Subcutaneous abdominal adipose tissue (tissue), 5 donors: Measurements from ENCODE around the gene MMP2.
A peak's percentile ranks its signal among the peaks of the same experiment; 100 is the strongest.

ENCODE experiments used
- H3K27ac ChIP-seq: one replicate; pipeline ENCODE4 v1.7.0; 2013; ENCODE audit warnings: low read depth, mild to moderate bottlenecking, inconsistent platforms, low read length, moderate library complexity
- H3K27me3 ChIP-seq, 5 donors: one replicate each; pipeline ENCODE4 v1.7.0; 2013; ENCODE audit warnings: low read length in 5 of 5, inconsistent platforms in 1 of 5; ENCODE audit not compliant: control insufficient read depth in 5 of 5, insufficient read depth in 4 of 5
- H3K36me3 ChIP-seq, 5 donors: one replicate each; pipeline ENCODE4 v1.7.0; 2013; ENCODE audit warnings: low read length in 5 of 5; ENCODE audit not compliant: control insufficient read depth in 5 of 5, insufficient read depth in 5 of 5
- H3K4me1 ChIP-seq, 5 donors: one replicate each; pipeline ENCODE4 v1.7.0; 2013; ENCODE audit warnings: low read length in 5 of 5, mild to moderate bottlenecking in 3 of 5, moderate library complexity in 1 of 5; ENCODE audit not compliant: control insufficient read depth in 5 of 5, insufficient read depth in 5 of 5
- H3K4me3 ChIP-seq, 5 donors: one replicate each; pipeline ENCODE4 v1.7.0; 2013; ENCODE audit warnings: low read length in 5 of 5, low read depth in 1 of 5
- H3K9ac ChIP-seq, 5 donors: one replicate each; pipeline ENCODE4 v1.7.0; 2013; ENCODE audit warnings: low read length in 5 of 5, mild to moderate bottlenecking in 4 of 5, moderate library complexity in 3 of 5
- H3K9me3 ChIP-seq, 5 donors: one replicate each; pipeline ENCODE4 v1.7.0; 2013; ENCODE audit warnings: low read length in 5 of 5; ENCODE audit not compliant: control insufficient read depth in 5 of 5
- donor health status: healthy.
- donor health status: healthy.
- donor health status: healthy.
- donor health status: healthy.
- donor health status: healthy.

Gene MMP2

GRCh38 chr16:55476625-55477533, 2.1 kb upstream of the MMP2 start:
- H3K9ac ChIP-seq, result no peak overlapping the region
- H3K4me3 ChIP-seq, result no peak overlapping the region
- H3K36me3 ChIP-seq, result no peaks in the 10 kb centered on the region
- H3K27ac ChIP-seq, result peak overlapping the region; percentile 58
- H3K9me3 ChIP-seq, result no peaks in the 10 kb centered on the region
- peaks cover 0 to 13% (median 3%) of the 10 kb centered on the region in 5 donors for H3K27me3 ChIP-seq
- peaks cover 9 to 56% (median 46%) of the 10 kb centered on the region in 5 donors for H3K4me1 ChIP-seq

GRCh38 chr16:55477736-55478135, 1.3 kb upstream of the MMP2 start:
- Histone ChIP-seq H3K9ac (no peak overlapping the region), H3K9me3 (no peaks in the 10 kb centered on the region), H3K4me3 (no peak overlapping the region), H3K4me1 (peaks cover 9 to 54% (median 47%) of the 10 kb centered on the region in 5 donors), H3K36me3 (peaks cover 0 to 3% (median 0%) of the 10 kb centered on the region in 5 donors), H3K27ac (peak overlapping the region; percentile 58), H3K27me3 (peaks cover 0 to 14% (median 3%) of the 10 kb centered on the region in 5 donors)

- H3K27me3 ChIP-seq, result peaks cover 0 to 16% (median 3%) of the 10 kb centered on the region in 5 donors
- peaks cover 9 to 54% (median 47%) of the 10 kb centered on the region in 5 donors for H3K4me1 ChIP-seq
Measured at GRCh38 chr16:55479430-55480140, 587 bp downstream of the MMP2 start.

GRCh38 chr16:55480228-55480655, 1.2 kb downstream of the MMP2 start:
- Histone ChIP-seq H3K27ac (peak overlapping the region; percentile 70), H3K9ac (peak overlapping the region in 3 of 5 donors; percentile 8 to 57 (median 45)), H3K4me1 (peaks cover 7 to 50% (median 43%) of the 10 kb centered on the region in 5 donors), H3K9me3 (no peaks in the 10 kb centered on the region), H3K36me3 (peaks cover 0 to 25% (median 11%) of the 10 kb centered on the region in 5 donors), H3K4me3 (peak overlapping the region; percentile 55 to 79 (median 68)), H3K27me3 (peaks cover 0 to 20% (median 3%) of the 10 kb centered on the region in 5 donors)

More at GRCh38 chr16:55479430-55480140, 587 bp downstream of the MMP2 start:
- Histone ChIP-seq H3K9me3 (no peaks in the 10 kb centered on the region), H3K4me3 (peak overlapping the region; percentile 55 to 79 (median 66)), H3K36me3 (peaks cover 0 to 19% (median 5%) of the 10 kb centered on the region in 5 donors), H3K9ac (peak overlapping the region in 4 of 5 donors; percentile 8 to 54 (median 40)), H3K27ac (peak overlapping the region; percentile 70)

DNA sequence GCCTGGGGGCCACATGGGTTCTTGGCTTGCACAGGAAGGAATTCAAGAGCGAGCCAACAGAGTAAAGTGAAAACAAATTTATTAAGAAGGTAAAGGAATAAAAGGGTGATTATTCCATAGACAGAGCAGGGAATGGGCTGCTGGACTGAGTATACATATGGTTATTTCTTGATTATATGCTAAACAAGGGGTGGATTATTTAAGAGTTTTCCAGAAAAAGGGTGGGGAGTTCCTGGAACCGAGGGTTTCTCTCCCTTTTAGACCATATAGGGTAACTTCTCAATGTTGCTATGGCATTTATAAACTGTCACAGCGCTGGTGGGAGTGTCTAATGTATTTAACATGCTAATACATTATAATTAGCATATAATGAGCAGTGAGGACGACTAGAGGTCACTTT, 2.0 kb downstream of the MMP2 start:
- Histone ChIP-seq H3K4me3 (peak overlapping the region in 4 of 5 donors; percentile 66 to 79 (median 68)), H3K9ac (no peak overlapping the region), H3K9me3 (no peaks in the 10 kb centered on the region), H3K27me3 (peaks cover 0 to 22% (median 3%) of the 10 kb centered on the region in 5 donors), H3K27ac (peak overlapping the region; percentile 70), H3K36me3 (peaks cover 0 to 31% (median 18%) of the 10 kb centered on the region in 5 donors), H3K4me1 (peaks cover 3 to 46% (median 35%) of the 10 kb centered on the region in 5 donors)

- H3K36me3 ChIP-seq, result peaks cover 0 to 35% (median 18%) of the 10 kb centered on the region in 5 donors
- no peaks in the 10 kb centered on the region for H3K9me3 ChIP-seq
- peaks cover 0 to 22% (median 3%) of the 10 kb centered on the region in 5 donors for H3K27me3 ChIP-seq
- peak overlapping the region; percentile 17 for H3K27ac ChIP-seq
- H3K4me1 ChIP-seq, result peaks cover 3 to 39% (median 24%) of the 10 kb centered on the region in 5 donors
- H3K4me3 ChIP-seq, result peak overlapping the region in 1 of 5 donors; percentile 79
- peak overlapping the region in 1 of 5 donors; percentile 9 for H3K9ac ChIP-seq
Measured at GRCh38 chr16:55482056-55482455, 3.1 kb downstream of the MMP2 start.

DNA sequence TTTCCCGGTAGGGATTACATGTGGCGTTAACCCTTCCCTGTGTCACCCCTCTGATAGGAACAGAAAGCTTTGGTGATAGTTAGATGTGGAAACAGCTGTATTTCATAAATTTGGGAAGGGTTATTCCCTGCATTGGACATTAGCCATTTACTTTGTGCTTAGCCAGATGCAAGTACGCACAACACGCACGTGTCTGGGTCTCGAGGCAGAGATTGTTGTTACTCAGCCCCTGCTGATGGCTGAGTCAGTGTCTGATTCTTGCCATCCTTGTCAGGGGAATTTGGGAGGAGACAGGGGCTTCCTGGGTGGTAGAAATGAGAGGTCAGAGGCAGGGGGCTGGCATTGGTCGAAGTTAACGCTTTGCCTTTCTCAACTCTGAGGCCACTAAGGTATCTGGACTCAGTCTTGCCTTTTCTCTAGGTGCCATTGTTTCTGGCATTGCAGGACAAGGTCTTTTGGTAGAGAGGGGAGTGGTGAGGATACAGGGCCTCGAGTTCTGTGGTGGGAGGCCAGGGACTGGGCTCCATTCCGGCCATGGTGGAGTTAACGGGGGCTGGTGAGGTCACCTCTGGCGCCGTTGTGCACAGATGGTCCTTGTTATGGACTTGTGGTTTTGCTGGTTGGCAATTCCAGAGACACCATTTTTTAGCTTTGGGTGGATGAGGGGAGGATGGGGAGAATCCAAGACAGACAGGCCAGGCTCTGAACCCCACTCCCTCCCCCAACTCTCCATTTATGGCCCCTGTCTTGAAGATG, 8.2 kb downstream of the MMP2 start:
- Histone ChIP-seq H3K9ac (no peak overlapping the region), H3K4me3 (no peak overlapping the region), H3K4me1 (peaks cover 0 to 11% (median 1%) of the 10 kb centered on the region in 5 donors), H3K9me3 (no peaks in the 10 kb centered on the region), H3K36me3 (peaks cover 0 to 56% (median 37%) of the 10 kb centered on the region in 5 donors), H3K27ac (peak overlapping the region; percentile 54), H3K27me3 (peaks cover 0 to 12% (median 5%) of the 10 kb centered on the region in 5 donors)

GRCh38 chr16:55488306-55488705, 9.3 kb downstream of the MMP2 start:
- H3K9me3 ChIP-seq, result no peaks in the 10 kb centered on the region
- no peak overlapping the region for H3K9ac ChIP-seq
- peaks cover 0 to 52% (median 36%) of the 10 kb centered on the region in 5 donors for H3K36me3 ChIP-seq
- H3K27ac ChIP-seq, result no peak overlapping the region
- peaks cover 0 to 9% (median 4%) of the 10 kb centered on the region in 5 donors for H3K27me3 ChIP-seq
- H3K4me3 ChIP-seq, result no peak overlapping the region
- peaks cover 0 to 6% (median 1%) of the 10 kb centered on the region in 5 donors for H3K4me1 ChIP-seq
